IMR-90 (cell line): Measurements from ENCODE around the gene ERGIC1. TPM values are rescaled to one million over a fixed set of nuclear protein-coding genes. Genes with fewer than 3 reads are reported as not detected.

Experiments used
- ATAC-seq: fragments of 200-7000 bp; cut with Tn5 transposase; 2 replicates; pipeline ENCODE4 v1.9.1; 2020; ENCODE audit warnings: low read depth, mild to moderate bottlenecking, moderate library complexity
- BruUV-seq: library from RNA; stranded (reverse); fragments of 400-500 nt; replicated peaks from 2 replicates; lab custom pipeline; 2021; lab: Mats Ljungman, UMichigan
- CTCF ChIA-PET: fragments of 300-600 bp; formaldehyde crosslinking; extraction: SDS; loops from one replicate; lab custom pipeline; 2021; ENCODE audit warnings: antibody characterized with exemption; lab: Yijun Ruan, JAX
- POLR2A ChIA-PET: fragments of 300-600 bp; sonication (Branson Sonifier 250); formaldehyde crosslinking; loops from one replicate; lab custom pipeline; 2022; ENCODE audit warnings: antibody characterized with exemption; ENCODE audit not compliant: unreplicated experiment; lab: Charles Lee
- DNase-seq: peaks from one replicate; pipeline ENCODE4 v3.0.0; 2013
- H2AFZ ChIP-seq: replicated peaks from 2 replicates; pipeline ENCODE3; 2013; ENCODE audit warnings: low read length, mild to moderate bottlenecking; ENCODE audit not compliant: poor library complexity
- H2AK5ac ChIP-seq: 2 replicates; pipeline ENCODE4 v1.6.1; 2013; ENCODE audit warnings: low read depth, low read length, inconsistent platforms
- H2AK9ac ChIP-seq: replicated peaks from 2 replicates; pipeline ENCODE3; 2013; ENCODE audit warnings: mild to moderate bottlenecking, low read depth, low read length, moderate library complexity; ENCODE audit not compliant: poor library complexity
- H2BK120ac ChIP-seq: 2 replicates; pipeline ENCODE4 v1.6.1; 2013; ENCODE audit warnings: low read depth, low read length, inconsistent platforms
- H2BK15ac ChIP-seq: 3 replicates; pipeline ENCODE4 v1.6.1; 2013; ENCODE audit warnings: low read depth, low read length, inconsistent platforms
- H2BK20ac ChIP-seq: 2 replicates; pipeline ENCODE4 v1.6.1; 2013; ENCODE audit warnings: low read depth, mild to moderate bottlenecking, inconsistent platforms, low read length, moderate library complexity
- H2BK5ac ChIP-seq: 2 replicates; pipeline ENCODE4 v1.6.1; 2013; ENCODE audit warnings: mild to moderate bottlenecking, low read depth, low read length, inconsistent platforms; ENCODE audit not compliant: poor library complexity, severe bottlenecking
- H3K14ac ChIP-seq: replicated peaks from 2 replicates; pipeline ENCODE4 v1.6.1; 2013; ENCODE audit warnings: low read depth, low read length, inconsistent platforms
- H3K18ac ChIP-seq: 2 replicates; pipeline ENCODE4 v1.6.1; 2013; ENCODE audit warnings: low read depth, low read length, control low read depth
- H3K23ac ChIP-seq: 2 replicates; pipeline ENCODE4 v1.6.1; 2013; ENCODE audit warnings: low read depth, low read length, inconsistent platforms
- H3K27ac ChIP-seq: 2 replicates; pipeline ENCODE4 v1.5.1; 2013; ENCODE audit warnings: mild to moderate bottlenecking, control low read depth, low read length; ENCODE audit not compliant: insufficient read depth
- H3K27me3 ChIP-seq: 2 replicates; pipeline ENCODE4 v1.6.1; 2013; ENCODE audit warnings: low read length; ENCODE audit not compliant: control insufficient read depth, insufficient read depth
- H3K36me3 ChIP-seq: 2 replicates; pipeline ENCODE4 v1.6.1; 2013; ENCODE audit warnings: low read length, mixed read lengths; ENCODE audit not compliant: control insufficient read depth, insufficient read depth
- H3K4ac ChIP-seq: 2 replicates; pipeline ENCODE4 v1.6.1; 2013; ENCODE audit warnings: low read depth, low read length, inconsistent platforms
- H3K4me1 ChIP-seq: 2 replicates; pipeline ENCODE4 v1.6.1; 2013; ENCODE audit warnings: low read length, mixed read lengths; ENCODE audit not compliant: control insufficient read depth, insufficient read depth
- H3K4me2 ChIP-seq: 2 replicates; pipeline ENCODE4 v1.6.1; 2013; ENCODE audit warnings: low read depth, mild to moderate bottlenecking, control low read depth, low read length, moderate library complexity
- H3K4me3 ChIP-seq: 2 replicates; pipeline ENCODE4 v1.5.1; 2013; ENCODE audit warnings: low read depth, mild to moderate bottlenecking, control low read depth, low read length, moderate library complexity; ENCODE audit not compliant: insufficient read depth
- H3K56ac ChIP-seq: 2 replicates; pipeline ENCODE4 v1.6.1; 2013; ENCODE audit warnings: low read length, inconsistent platforms; ENCODE audit not compliant: insufficient read depth; ENCODE audit errors: extremely low read depth
- H3K79me1 ChIP-seq, 2 experiments: 2 replicates each; pipeline ENCODE4 v1.6.1; 2013; ENCODE audit warnings: low read length in 2 of 2, inconsistent platforms in 1 of 2, low read depth in 1 of 2
- H3K9ac ChIP-seq: 2 replicates; pipeline ENCODE4 v1.6.1; 2013; ENCODE audit warnings: low read depth, low read length, control low read depth
- H3K9me1 ChIP-seq: 2 replicates; pipeline ENCODE4 v1.6.1; 2013; ENCODE audit warnings: low read length, inconsistent platforms; ENCODE audit not compliant: insufficient read depth
- H3K9me3 ChIP-seq: 2 replicates; pipeline ENCODE4 v1.6.1; 2013; ENCODE audit warnings: low read length; ENCODE audit not compliant: control insufficient read depth, insufficient read depth
- H4K20me1 ChIP-seq: 2 replicates; pipeline ENCODE4 v1.6.1; 2013; ENCODE audit warnings: low read length, inconsistent platforms; ENCODE audit not compliant: insufficient read depth
- H4K5ac ChIP-seq: 2 replicates; pipeline ENCODE4 v1.6.1; 2013; ENCODE audit warnings: mild to moderate bottlenecking, low read depth, low read length, control low read depth
- H4K8ac ChIP-seq, 2 experiments: 2 replicates each; pipeline ENCODE4 v1.6.1; 2013; ENCODE audit warnings: low read depth in 2 of 2, low read length in 2 of 2, control low read depth in 1 of 2, inconsistent platforms in 1 of 2
- H4K91ac ChIP-seq: 2 replicates; pipeline ENCODE4 v1.6.1; 2013; ENCODE audit warnings: low read depth, low read length, inconsistent platforms; ENCODE audit not compliant: insufficient read depth
- BHLHE40 ChIP-seq: fragments of 150-350 bp; IDR thresholded peaks from 2 replicates; pipeline ENCODE4 v1.6.1; 2016; ENCODE audit warnings: mild to moderate bottlenecking, low read depth, low read length
- CEBPB ChIP-seq: IDR thresholded peaks from 2 replicates; pipeline ENCODE4 v1.6.1; 2012; ENCODE audit warnings: low read depth, low read length, improper control_type of control experiment
- CHD1 ChIP-seq: IDR thresholded peaks from 2 replicates; pipeline ENCODE4 v1.6.1; 2012; ENCODE audit warnings: low read depth, low read length, improper control_type of control experiment
- CTCF ChIP-seq: conservative IDR thresholded peaks from 2 replicates; pipeline ENCODE4 v1.5.1; 2012; ENCODE audit warnings: mild to moderate bottlenecking, low read depth, low read length, improper control_type of control experiment
- ELK1 ChIP-seq: fragments of 150-350 bp; IDR thresholded peaks from 2 replicates; pipeline ENCODE4 v1.6.1; 2016; ENCODE audit warnings: low read depth, mild to moderate bottlenecking, low read length, moderate library complexity, borderline replicate concordance
- FOS ChIP-seq: fragments of 150-350 bp; IDR thresholded peaks from 2 replicates; pipeline ENCODE4 v1.6.1; 2016; ENCODE audit warnings: low read depth, low read length
- MAZ ChIP-seq: IDR thresholded peaks from 2 replicates; pipeline ENCODE4 v1.6.1; 2012; ENCODE audit warnings: low read depth, mild to moderate bottlenecking, low read length, improper control_type of control experiment, moderate library complexity, borderline replicate concordance
- MXI1 ChIP-seq: IDR thresholded peaks from 2 replicates; pipeline ENCODE4 v1.6.1; 2012; ENCODE audit warnings: low read depth, mild to moderate bottlenecking, low read length, moderate library complexity, borderline replicate concordance
- POLR2A ChIP-seq: IDR thresholded peaks from 2 replicates; pipeline ENCODE4 v1.6.1; 2012; ENCODE audit warnings: mild to moderate bottlenecking, low read depth, low read length
- RAD21 ChIP-seq: IDR thresholded peaks from 2 replicates; pipeline ENCODE4 v1.6.1; 2012; ENCODE audit warnings: low read length, improper control_type of control experiment
- RCOR1 ChIP-seq: IDR thresholded peaks from 2 replicates; pipeline ENCODE4 v1.6.1; 2012; ENCODE audit warnings: mild to moderate bottlenecking, low read length, improper control_type of control experiment; ENCODE audit not compliant: insufficient replicate concordance
- RFX5 ChIP-seq: IDR thresholded peaks from 2 replicates; pipeline ENCODE4 v1.8.0; 2012; ENCODE audit warnings: low read depth, mild to moderate bottlenecking, low read length, moderate library complexity
- SMC3 ChIP-seq: fragments of 150-350 bp; IDR thresholded peaks from 2 replicates; pipeline ENCODE4 v1.6.1; 2016; ENCODE audit warnings: low read depth, mild to moderate bottlenecking, antibody characterized with exemption, low read length, moderate library complexity
- USF2 ChIP-seq: fragments of 150-350 bp; IDR thresholded peaks from 2 replicates; pipeline ENCODE4 v1.6.1; 2017; ENCODE audit warnings: mild to moderate bottlenecking, antibody characterized with exemption, low read length, low read depth
- WGBS, 2 experiments: methylation state at CpG; one replicate each; pipeline versions ENCODE4 v1.1.5 to v1.1.7; 2013; ENCODE audit warnings: missing lambda C conversion rate in 2 of 2; ENCODE audit not compliant: insufficient read length in 1 of 2; ENCODE audit errors: extremely low coverage in 2 of 2; 5-methylcytosine and 5-hydroxymethylcytosine counted together
- dilution Hi-C: fragments of 300-500 bp; cut with HindIII; formaldehyde crosslinking; loops from one replicate; pipeline ENCODE4 v1.14.3; 2018; ENCODE audit warnings: low sequenced_read_pairs; ENCODE audit not compliant: unreplicated experiment
- in situ Hi-C: fragments of 300-500 bp; cut with MboI; formaldehyde crosslinking; loops from 3 replicates; pipeline ENCODE4 v1.14.3; 2019; ENCODE audit warnings: low sequenced_read_pairs, inconsistent platforms, mixed read lengths
- intact Hi-C: fragments of 100-400 bp; cut with micrococcal nuclease; formaldehyde crosslinking; loops from 2 replicates; pipeline ENCODE4 v1.10.0; 2022
- polyA plus RNA-seq, 3 experiments: library from polyadenylated mRNA; depleted of rRNA; stranded (reverse); fragments of >200 nt; gene quantifications; 2 replicates each; pipeline ENCODE4 v1.2.3, GENCODE V29; 2012; ENCODE audit warnings: low replicate concordance in 1 of 3
- total RNA-seq: library from RNA; depleted of rRNA; stranded (reverse); fragments of >200 nt; gene quantifications from 2 replicates; pipeline ENCODE4 v1.2.3, GENCODE V29; 2012

The ERGIC1 gene
- total and polyA plus RNA-seq, 2 of the 4 experiments (the other 2 are of a cell fraction), result 134 to 192 TPM

- WGBS, 2 experiments, result 0% methylated on average over 5 of the region's 9 CpGs; no CpG with 5 or more reads in 1 of the 2 experiments
- peak overlapping the region; percentile 90 for H2AK5ac ChIP-seq
- H4K5ac ChIP-seq, result peak overlapping the region; percentile 58
- peak overlapping the region; percentile 94 for H2BK20ac ChIP-seq
- H3K23ac ChIP-seq, result peak overlapping the region; percentile 79
- peak overlapping the region; percentile 24 for H3K4me2 ChIP-seq
- H3K9me1 ChIP-seq, result peaks cover 10% of the 10 kb centered on the region; the same call in 1 of the 2 replicates
- intact Hi-C loops, result loop anchor here (1.0 kb wide), 1 partner anchor 161 kb away; no protein-coding TSS in a partner anchor
- H3K4me1 ChIP-seq, result peaks cover 22% of the 10 kb centered on the region
- H3K4me3 ChIP-seq, result no peak overlapping the region
- H2AFZ ChIP-seq, result peak overlapping the region; percentile 45
- H3K9me3 ChIP-seq, result no peaks in the 10 kb centered on the region
- H3K9ac ChIP-seq, result peak overlapping the region; percentile 46
- peak; percentile 60 for ATAC-seq
- H3K56ac ChIP-seq, result peak overlapping the region; percentile 97
- peak overlapping the region; percentile 94 for H2BK120ac ChIP-seq
- H3K14ac ChIP-seq, result peak overlapping the region; percentile 88
- peak overlapping the region; percentile 72 for H2BK15ac ChIP-seq
- H3K4ac ChIP-seq, result peak overlapping the region; percentile 90
- H4K91ac ChIP-seq, result peak overlapping the region; percentile 99
- peaks cover 22 to 52% of the 10 kb centered on the region in 2 experiments; a peak in 3 of 4 replicates for H3K79me1 ChIP-seq
- no peaks in the 10 kb centered on the region for H4K20me1 ChIP-seq
- dilution Hi-C loops, result no loop called here
- peak overlapping the region; percentile 92 for H2BK5ac ChIP-seq
- peak overlapping the region; percentile 50 for H3K27ac ChIP-seq
- CTCF ChIA-PET, result interaction anchor here (0.6 to 3.6 kb wide), 5 partner anchors 16 to 216 kb away, joined by 3 to 25 read pairs (median 3); no protein-coding TSS in a partner anchor
- POLR2A ChIA-PET, result interaction anchor here (1.1 to 2.0 kb wide), 2 partner anchors 10 to 160 kb away, joined by 4 to 9 read pairs; partner anchors contain the start of gene DUSP1
- peaks cover 28% of the 10 kb centered on the region for H3K36me3 ChIP-seq
- peak; percentile 97 for DNase-seq
- BruUV-seq, result no TSS peak
- H4K8ac ChIP-seq, result peak overlapping the region; percentile 78 to 94
- peak overlapping the region; percentile 86 for H2AK9ac ChIP-seq
- no peaks in the 10 kb centered on the region for H3K27me3 ChIP-seq
- H3K18ac ChIP-seq, result peak overlapping the region; percentile 89
- in situ Hi-C loops, result loop anchor here (5.0 kb wide), 1 partner anchor 214 kb away; no protein-coding TSS in a partner anchor
- TF ChIP-seq CHD1, result no peak
- TF ChIP-seq MAZ, result 0 out of 2 replicates have a peak, but pooled peaks have one; percentile 5
- peak; percentile 68; the same call in 1 of the 2 replicates for TF ChIP-seq POLR2A
- TF ChIP-seq ELK1, result no peak
- 0 out of 2 replicates have a peak, but pooled peaks have one; percentile 23 for TF ChIP-seq MXI1
- TF ChIP-seq RCOR1, result no peak
- TF ChIP-seq RAD21, result no peak; the same call in 1 of the 2 replicates
- TF ChIP-seq BHLHE40, result peak; percentile 91
- TF ChIP-seq RFX5, result no peak
- no peak for TF ChIP-seq CTCF
- 0 out of 2 replicates have a peak, but pooled peaks have one; percentile 1 for TF ChIP-seq SMC3
- no peak for TF ChIP-seq USF2
- peak; percentile 98 for TF ChIP-seq FOS
- peak; percentile 90 for TF ChIP-seq CEBPB
Observed at GRCh38 chr5:172931001-172931536, 97.0 kb downstream of the ERGIC1 start.
